GM19351 (cell line): ENCODE data around the gene PHETA1.
A peak's percentile ranks its signal among the peaks of the same experiment; 100 is the strongest.
"Not testable (repeated sequence)": the region's sequence is repeated elsewhere in the genome, so short reads cannot be mapped to it uniquely, and the experiment has no call there.

Experiments used
- ATAC-seq: cut with Tn5 transposase; IDR thresholded peaks from one replicate; pipeline ENCODE4 v1.9.1; 2021; ENCODE audit warnings: mild to moderate bottlenecking, moderate library complexity; ENCODE audit not compliant: unreplicated experiment

PHETA1 gene

DNA sequence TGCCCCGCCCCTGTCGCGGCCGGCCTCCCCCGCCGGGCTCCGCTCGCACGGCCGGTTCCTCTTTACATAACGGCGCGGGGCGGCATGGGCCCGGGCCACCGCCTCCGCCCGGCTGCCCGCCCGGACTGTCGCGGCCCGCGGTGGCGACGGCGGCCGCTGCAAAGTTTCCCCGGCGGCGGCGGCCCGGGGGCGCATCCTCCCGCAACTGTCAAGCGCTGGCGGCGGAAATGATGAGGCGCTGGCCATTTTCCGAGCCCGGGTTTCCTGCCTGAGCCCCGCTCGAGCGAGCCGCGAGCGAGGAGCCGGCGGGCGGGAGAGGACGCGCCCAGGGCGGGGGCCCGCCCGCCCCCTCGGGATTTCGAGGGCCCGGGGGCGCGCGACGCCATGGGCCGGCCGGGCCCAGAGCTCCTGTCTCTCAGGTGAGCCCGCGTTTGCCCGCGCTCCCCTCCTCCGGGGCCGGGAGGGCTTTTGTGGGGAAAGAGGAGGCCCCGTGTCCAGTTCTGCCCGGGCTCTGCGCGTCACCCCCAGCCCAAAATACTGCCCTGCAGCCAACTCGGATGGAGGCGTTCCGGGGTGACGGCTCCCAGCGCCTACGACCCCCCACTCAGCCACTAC, 37.1 kb upstream of the PHETA1 start, which contains the start of gene SH2B3:
Gene SH2B3, plus strand, starts transcription at position 65 of the 615 bp plus-strand sequence. CDS start 12,223 bp downstream, outside the sequence.
- ATAC-seq, result no peak

DNA sequence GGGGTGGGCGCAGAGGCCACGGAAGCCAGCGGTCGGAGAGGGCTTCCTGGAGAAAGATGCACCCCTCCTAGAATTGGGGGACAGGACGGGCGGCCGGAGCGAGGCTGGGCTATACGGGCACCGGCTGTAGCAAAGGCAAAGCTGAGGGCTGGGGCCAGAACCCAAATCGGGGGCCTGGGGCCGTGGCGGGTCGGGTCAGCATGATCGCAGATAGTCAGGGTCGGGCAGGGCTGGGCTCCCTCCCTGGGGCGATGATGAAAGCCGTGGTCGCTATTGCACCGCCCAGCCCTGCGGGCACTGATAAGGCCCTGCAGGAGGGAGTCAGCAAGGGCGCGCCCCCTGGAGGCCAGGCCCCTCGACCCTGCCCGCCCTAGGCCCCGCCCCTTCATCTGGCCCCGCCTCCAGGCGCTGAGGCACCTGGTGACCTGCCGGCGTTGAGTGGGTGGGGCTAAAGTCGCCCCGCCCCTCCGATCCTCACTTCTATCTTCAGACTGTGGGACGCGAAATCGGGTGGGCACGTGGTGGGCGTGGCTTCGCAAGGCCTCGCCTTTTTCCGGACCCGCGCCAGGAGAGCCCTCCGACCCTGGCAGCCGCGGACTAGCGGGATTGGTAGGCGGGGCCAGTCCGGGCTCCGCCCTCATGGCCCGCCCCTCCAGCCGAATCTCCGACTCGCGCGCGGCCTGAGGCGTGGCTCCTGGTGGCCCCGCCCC, 36.4 kb upstream of the PHETA1 start:
- ATAC-seq, result peak; percentile 50

DNA sequence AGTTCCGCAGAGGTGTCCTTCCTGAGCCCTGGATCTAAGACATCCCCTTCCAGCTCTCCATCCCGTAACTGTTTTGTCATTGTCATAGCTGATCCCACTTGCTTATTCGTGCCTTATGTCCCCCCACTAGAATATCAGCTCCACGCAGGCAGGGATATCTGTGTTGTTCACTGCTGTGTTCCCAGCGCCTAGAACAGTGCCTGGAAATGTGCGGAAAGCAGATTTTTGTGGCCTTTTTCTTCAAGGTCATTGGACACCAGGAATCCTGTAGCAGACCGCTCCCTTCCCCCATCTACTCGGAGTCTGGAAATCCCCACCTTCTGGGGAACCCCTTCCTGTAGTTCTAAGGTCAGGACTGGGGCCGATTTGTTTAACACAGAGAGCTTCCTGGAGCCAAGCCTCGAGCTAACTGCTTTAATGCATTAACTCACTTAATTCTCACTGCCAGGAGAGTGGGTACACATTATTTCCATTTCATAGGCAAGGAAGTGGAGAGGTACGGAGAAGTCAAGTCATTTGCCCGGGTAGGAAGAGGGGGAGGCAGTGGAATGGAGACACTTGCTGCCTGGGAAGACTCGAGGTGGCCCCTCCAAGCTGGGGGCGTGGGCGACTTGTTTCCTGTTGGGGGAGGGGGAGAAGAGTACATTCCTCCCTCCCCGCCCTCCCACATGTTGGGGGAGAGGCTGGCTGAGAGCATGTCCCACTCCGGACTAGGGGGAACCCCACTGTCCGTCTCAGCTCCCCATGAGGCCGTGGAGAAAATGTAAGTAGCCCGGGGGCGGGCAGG, 35.7 kb upstream of the PHETA1 start:
- peak; percentile 1 for ATAC-seq

DNA sequence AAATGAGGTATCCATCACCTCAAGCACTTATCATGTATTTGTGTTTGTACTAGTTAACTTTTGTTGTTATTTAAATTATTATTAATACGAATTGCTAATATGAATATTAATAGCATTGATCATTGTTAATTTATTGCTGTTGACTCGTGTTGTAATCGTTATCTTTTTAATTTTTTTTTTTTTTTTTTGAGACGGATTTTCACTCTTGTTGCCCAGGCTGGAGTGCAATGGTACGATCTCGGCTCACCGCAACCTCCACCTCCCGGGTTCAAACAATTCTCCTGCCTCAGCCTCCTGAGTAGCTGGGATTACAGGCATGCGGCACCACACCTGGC, 33.6 kb upstream of the PHETA1 start:
- not testable (repeated sequence) for ATAC-seq

DNA sequence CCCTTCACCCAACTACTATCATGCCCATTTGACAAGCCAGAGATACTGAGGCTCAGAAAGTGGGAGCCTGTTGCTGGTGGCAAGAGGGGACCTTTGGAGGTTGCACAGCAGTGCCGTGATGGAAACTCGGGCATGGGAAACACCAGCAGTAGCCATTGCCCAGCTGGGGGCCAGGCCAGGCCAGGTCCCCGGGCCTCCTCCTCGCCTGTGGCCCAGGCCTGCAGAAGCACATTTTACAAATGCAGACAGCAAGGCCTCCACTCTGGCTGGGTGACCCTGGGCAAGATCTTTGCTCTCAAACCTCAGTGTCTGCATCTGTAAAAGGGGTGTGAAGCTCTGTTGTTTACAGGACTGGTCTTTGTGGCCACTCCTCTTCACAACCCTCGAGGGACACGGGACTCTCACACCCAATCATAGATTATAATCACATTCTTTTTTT, 32.3 kb upstream of the PHETA1 start:
- ATAC-seq, result no peak

DNA sequence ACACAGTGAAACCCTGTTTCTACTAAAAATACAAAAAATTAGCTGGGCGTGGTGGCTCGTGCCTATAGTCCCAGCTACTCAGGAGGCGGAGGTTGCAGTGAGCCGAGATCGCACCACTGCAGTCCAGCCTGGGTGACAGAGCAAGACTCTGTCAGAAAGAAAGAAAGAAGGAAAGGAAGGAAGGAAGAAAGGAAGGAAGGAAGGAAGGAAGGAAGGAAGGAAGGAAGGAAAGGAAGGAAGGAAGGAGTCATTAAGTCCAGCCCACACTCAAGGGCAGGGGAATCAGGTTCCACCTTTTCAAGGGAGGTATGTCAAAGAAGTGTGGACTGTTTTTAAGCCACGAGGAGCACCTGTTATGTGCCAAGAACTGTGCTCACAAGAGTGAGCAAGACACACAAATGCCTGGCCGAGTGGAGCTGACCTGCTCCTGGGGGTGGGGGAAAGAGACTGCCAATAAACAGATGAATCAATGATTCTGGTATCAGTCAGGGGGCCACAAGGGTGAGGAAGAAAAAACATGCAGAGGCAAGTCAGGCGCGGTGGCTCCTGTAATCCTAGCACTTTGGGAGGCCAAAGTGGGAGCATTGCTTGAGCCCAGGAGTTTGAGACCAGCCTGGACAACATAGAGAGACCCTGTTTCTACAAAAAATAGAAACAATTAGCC, 31.0 kb upstream of the PHETA1 start:
- not testable (repeated sequence) for ATAC-seq

DNA sequence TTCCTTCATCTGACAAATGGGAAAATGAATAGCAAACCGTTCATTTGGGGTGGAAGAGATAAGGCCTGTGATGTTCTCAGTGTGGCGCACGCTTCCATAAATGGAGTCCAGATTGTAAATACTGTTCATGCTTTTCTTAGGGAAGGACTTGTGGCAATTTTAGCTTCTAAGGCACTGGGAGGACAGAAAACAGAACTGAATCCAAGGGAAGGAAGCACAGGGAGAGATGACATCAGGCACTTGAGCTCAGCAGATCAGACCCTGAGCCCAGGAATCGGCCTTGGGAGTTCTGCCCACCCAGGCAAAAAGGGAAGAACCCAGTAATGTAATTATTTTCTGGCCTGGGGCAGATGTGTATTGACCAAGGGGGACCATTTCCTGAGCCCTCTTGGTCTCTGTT, 29.6 kb upstream of the PHETA1 start:
- ATAC-seq, result no peak

DNA sequence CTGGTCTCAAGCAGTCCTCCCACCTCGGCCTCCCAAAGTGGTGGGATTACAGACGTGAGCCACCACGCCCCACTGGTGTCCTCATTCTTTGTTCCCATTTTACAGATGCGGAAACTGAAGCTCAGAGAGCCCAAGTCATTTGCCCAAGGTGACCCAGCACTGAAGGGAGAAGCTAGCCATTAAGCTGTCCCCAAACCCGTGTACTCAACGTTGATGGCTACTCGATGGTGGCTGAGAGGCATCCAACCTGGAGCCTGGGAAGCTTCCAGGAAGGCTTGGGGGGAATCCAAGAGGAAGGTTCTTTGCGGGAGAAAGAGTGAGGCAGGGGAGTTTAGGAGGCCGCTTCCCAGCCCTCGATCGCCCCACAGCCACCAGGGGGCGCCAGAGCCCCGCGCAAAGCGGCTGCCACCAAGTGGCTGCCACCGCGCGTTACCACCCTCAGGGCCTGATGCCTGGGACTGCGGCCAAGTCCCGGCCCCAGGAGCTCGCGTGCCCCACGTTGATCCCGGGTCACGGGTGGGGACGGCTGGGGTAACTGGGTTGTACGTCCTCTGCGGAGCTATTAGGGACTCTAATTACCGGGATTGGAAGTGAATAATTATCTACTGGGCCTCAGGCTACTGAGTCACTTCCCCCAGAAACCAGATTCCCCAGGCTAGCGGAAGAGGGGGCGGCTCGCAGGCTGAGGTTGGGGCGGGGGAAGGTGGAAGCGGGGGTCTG, 28.0 kb upstream of the PHETA1 start:
- ATAC-seq, result peak; percentile 63

DNA sequence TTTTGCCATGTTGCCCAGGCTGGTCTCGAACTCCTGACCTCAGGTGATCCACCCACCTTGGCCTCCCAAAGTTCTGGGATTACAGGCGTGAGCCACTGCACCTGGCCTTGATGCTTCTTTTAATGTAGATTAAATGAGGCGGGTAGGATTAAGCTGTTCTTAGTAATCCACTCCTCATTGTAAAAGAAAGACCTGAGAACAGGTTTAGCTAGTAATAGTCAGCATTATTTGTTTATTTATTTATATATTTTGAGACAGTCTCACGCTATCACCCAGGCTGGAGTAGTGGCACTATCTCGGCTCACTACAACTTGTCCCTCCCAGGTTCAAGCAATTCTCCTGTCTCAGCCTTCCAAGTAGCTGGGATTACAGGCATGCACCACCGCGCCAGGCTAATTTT, 27.4 kb upstream of the PHETA1 start:
- not testable (repeated sequence) for ATAC-seq

DNA sequence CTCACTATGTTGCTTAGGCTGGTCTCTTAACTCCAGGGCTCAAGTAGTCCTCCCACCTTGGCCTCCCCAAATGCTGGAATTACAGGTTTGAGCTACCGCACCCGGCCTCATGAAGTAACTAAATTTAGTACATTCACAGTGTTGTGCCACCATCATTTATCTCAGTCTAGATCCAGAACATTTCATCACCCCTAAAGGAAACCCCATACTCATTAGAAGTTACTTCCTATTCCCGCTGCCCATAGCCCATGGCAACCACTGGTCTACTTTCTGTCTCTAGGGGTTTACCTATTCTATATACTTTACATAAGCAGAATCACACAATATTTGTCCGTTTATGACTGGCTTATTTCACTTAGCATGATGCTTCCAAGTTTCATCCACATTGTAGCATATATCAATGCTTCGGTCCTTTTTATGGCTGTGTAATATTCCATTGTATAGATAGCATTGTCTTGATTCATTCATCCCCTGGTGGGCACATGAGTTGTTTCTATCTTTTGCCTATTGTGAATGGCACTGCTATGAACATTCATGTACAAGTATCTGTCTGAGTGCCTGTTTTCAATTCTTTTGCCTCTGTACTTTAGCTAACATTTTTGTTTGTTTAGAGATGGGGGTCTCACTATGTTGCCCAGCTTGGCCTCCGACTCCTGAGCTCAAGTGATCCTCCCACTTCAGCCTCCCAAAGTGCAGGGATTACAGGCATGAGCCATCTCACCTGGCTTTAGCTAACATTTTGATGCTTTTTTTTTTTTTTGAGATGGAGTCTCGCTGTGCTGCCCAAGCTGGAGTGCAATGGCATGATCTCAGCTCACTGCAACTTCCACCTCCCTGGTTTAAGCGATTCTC, 26.7 kb upstream of the PHETA1 start:
- no peak for ATAC-seq

DNA sequence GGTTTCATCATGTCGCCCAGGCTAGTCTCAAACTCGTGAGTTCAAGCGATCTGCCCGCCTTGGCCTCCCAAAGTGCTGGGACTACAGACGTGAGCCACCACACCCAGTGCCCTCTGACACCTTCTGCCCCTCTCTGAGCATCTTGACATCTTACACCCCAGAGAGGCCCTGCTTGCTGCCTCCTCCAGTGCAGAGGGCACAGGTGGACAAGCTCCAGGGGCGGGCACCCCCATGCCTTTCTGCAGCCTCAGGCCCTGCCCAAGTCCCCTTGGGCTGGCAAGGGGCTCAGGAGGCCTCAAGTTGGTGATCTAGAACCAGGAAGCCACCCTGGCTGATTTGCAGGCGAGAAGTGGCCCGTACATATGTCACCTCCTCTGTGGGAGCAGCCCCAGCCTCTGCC, 25.6 kb upstream of the PHETA1 start:
- ATAC-seq, result no peak

DNA sequence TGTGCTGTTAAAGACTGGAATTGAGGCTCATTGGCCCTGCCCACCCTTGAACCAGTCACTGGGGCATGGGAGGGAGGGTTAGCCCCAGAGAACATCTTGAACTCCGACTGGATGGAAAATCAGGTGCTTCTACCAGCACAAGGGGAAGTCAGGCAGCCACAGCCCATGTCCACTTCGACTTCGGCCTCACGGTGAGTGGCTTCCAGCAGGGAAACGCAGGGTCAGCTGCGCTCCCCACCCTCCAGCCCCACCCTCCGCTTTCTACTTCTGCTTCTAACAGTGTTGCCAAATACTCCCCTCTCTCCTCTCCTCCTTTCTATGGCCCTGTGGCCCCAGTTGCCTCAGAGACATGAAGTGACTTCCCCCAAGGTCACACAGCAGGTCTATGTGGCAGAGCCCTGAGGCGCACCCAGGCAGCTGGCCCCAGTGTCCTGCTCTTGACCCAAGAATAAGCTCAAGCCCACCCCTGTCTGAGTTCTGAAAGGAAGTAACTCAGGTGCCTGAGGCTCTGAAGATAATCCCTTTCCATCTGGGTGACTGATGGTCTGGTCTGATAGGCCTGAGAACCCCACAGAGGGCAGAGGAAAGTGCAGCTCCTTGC, 24.9 kb upstream of the PHETA1 start:
- ATAC-seq, result no peak

DNA sequence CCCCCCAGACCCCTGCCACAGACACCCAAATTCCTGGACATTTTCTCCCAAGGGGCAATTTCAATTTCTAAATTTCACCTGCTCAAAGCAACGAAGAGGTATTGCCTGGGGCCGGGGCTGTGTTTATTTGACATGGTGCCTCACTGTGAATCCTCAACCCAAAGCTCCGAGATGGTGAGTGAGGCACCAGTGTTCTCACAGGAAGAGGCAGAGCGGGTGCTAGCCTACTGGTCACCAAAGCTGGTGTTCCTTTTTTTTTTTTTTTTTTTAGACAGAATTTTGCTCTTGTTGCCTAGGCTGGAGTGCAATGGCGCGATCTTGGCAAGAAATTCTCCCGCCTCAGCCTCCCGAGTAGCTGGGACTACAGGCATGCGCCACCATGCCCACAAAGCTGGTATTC, 22.0 kb upstream of the PHETA1 start:
- ATAC-seq, result no peak

DNA sequence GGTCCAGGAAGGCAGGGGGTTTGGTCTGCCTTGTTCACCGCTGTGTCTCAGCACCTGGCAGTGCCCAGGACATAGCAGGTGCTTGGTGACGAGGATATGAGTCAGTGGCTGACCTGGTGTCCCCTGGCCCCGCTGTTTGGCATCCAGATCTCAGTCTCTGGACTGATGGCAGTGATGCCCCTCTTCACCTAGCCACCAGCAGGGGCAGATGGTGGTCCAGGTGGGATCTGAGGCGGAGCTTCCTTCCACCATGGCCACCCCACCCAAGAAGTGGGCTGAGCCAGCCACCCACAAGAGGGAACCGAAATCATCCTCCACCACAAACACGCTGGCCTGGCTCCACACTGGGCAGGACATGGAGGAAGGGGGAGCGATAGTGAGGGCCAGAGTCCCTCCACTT, 20.7 kb upstream of the PHETA1 start:
- ATAC-seq, result no peak

DNA sequence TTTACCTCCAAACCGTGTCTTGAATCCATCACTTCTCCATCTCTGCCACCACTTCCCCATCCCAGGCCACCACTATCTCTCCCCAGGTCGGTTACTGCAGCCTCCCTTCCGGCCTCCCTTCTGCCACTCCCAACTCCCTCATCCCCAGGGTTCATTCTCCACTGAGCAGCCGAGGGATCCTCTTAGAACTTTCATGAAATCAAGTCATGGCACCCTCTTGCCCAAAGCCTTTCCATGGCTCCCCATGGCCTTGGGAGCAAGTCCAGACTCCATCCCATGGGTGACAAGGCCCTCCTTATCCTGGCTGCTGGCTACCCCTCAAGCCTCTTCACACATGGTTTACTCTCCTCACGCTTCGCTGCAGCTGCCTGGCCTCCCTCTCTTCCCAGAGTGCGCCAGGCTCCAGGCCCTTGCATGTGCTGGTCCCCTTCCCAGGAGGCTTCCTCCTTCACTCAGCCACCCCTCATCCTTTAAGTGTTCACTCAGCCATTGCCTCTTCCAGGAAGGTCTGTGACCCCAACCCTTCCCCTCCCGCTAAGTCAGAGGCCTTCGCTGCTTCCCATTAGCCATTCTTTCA, 18.9 kb upstream of the PHETA1 start:
- ATAC-seq, result no peak

DNA sequence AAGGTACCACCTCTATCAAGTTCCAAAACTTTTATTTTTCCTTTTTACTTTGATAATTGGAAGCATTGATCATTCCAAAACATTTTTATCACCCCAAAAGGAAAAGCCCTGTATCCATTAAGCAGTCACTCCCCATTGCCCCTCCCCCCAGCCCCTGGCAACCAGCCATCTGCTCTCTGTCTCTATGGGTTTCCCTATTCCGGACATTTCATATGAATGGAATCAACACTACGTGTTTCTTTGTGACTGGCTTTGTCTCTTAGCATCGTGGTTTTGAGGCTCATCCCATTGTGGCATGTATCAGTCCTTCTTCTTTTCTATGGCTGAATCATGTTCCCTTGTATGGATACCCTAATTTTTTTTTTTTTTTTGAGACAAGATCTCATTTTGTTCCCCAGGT, 18.0 kb upstream of the PHETA1 start:
- no peak for ATAC-seq

DNA sequence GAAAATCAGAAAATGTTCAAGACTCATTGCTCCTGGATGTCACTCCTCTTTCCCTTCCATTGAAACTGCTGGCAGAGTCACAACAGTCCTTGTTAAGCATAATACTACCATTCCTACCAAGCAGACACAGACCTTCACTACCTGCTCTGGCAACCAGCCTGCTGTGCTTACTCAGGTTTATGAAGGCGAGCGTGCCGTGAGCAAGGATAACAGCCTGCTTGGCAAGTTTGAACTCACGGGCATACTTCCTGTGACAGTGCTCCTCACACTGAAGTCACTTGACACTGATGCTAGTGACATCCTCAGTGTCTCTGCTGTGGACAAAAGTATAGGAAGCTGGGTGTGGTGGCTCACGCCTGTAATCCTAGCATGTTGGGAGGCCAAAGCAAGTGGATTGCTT, 15.7 kb upstream of the PHETA1 start:
- ATAC-seq, result no peak

DNA sequence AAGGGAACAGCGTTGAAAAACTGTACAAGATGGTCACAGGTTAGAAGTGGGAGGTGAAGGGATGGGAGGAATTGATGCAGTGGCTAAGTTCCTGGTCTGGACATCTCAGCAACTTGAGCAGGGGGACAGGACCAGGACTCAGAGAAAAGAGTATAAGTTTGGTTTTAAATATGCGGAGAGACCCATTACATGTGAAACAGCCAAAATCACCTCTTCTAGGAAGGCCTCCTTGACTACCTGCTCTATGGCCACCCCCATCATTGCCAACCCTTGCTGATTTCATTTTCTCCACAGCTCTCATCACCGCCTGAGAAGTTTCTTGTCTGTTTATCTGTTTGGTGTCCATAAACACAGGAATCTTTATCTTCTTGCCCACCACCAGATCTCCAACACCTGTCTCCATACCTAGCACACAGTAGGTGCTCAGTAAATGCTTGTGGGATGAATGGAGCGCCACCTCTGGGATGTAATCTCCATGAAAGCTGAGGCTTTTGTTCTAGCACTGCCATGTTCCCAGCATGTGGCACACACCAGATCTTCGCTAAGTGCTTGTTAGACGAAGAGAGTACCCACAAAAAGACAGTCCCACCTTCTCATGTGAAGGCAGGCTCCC, 11.2 kb upstream of the PHETA1 start:
- ATAC-seq, result no peak

DNA sequence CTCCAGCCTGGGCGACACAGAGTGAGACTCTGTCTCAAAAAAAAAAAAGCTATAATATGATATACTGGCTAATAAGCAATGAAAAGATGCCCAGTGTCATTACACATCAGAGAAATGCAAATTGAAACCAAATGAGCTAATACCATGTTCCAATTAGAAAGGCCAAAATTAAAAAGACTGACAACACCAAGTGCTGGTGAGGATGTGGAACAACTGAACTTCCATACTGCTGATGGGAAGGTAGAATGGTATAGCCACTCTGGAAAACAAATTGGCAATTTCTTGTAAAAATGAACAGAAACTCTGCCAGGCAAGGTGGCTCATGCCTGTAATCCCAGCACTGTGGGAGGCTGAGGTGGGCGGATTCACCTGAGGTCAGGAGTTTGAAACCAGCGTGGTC, 8.5 kb upstream of the PHETA1 start:
- ATAC-seq, result no peak
